WTC11 (cell line): ENCODE data around the gene PMP22.

ENCODE experiments used
- CTCF ChIP-seq: fragments of 200-600 bp; IDR thresholded peaks from 2 replicates; pipeline ENCODE4 v1.8.0; 2022; ENCODE audit warnings: antibody characterized with exemption
- E2F1 ChIP-seq: sonication (generic); formaldehyde crosslinking; IDR thresholded peaks from 2 replicates; pipeline ENCODE4 v1.8.0; 2022; ENCODE audit warnings: mild to moderate bottlenecking, missing genetic modification reagents
- FOXJ3 ChIP-seq: sonication (generic); formaldehyde crosslinking; IDR thresholded peaks from 2 replicates; pipeline ENCODE4 v1.9.0; 2021; ENCODE audit warnings: missing genetic modification reagents, mild to moderate bottlenecking, borderline replicate concordance
- FOXK1 ChIP-seq: sonication (generic); formaldehyde crosslinking; IDR thresholded peaks from 2 replicates; pipeline ENCODE4 v1.8.0; 2022; ENCODE audit warnings: mild to moderate bottlenecking, moderate library complexity, missing genetic modification reagents
- JUN ChIP-seq: sonication (generic); formaldehyde crosslinking; IDR thresholded peaks from 2 replicates; pipeline ENCODE4 v1.8.0; 2023; ENCODE audit warnings: mild to moderate bottlenecking, missing genetic modification reagents
- MAX ChIP-seq: sonication (generic); formaldehyde crosslinking; IDR thresholded peaks from 2 replicates; pipeline ENCODE4 v1.8.0; 2022; ENCODE audit warnings: mild to moderate bottlenecking, missing genetic modification reagents
- NR2C2 ChIP-seq: sonication (generic); formaldehyde crosslinking; IDR thresholded peaks from 2 replicates; pipeline ENCODE4 v1.8.0; 2022; ENCODE audit warnings: mild to moderate bottlenecking, missing genetic modification reagents
- SP1 ChIP-seq: sonication (generic); formaldehyde crosslinking; conservative IDR thresholded peaks from 2 replicates; pipeline ENCODE4 v1.8.1; 2022; ENCODE audit warnings: missing genetic modification reagents
- USF2 ChIP-seq: sonication (generic); formaldehyde crosslinking; IDR thresholded peaks from 2 replicates; pipeline ENCODE4 v1.8.1; 2023; ENCODE audit warnings: mild to moderate bottlenecking, missing genetic modification reagents, moderate library complexity
- TF ChIP-seq, protein P1 (sequence below): sonication (generic); formaldehyde crosslinking; IDR thresholded peaks from 2 replicates; pipeline ENCODE4 v1.8.1; 2023; ENCODE audit warnings: mild to moderate bottlenecking, moderate library complexity, missing genetic modification reagents

DNA sequence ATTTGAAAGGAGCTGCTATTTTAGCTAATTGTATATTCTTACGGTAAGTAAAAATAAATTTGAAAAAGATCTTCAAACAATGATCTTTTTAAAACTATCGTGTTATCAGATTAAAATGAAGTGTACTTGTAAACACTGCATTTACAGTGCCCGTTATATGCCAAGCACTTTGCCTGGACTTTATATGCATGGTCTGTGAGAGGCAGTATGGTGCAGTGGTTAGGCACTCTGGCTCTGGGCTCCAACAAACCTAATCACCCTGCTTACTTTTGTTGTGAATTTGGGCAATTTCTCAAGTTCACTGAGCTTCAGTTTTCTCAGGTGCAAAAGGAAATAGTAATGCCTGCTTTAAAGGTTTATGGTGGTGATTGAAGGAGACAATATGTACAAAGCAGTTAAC is 1.4 kb downstream of the PMP22 start:
- TF ChIP-seq, protein P1, sequence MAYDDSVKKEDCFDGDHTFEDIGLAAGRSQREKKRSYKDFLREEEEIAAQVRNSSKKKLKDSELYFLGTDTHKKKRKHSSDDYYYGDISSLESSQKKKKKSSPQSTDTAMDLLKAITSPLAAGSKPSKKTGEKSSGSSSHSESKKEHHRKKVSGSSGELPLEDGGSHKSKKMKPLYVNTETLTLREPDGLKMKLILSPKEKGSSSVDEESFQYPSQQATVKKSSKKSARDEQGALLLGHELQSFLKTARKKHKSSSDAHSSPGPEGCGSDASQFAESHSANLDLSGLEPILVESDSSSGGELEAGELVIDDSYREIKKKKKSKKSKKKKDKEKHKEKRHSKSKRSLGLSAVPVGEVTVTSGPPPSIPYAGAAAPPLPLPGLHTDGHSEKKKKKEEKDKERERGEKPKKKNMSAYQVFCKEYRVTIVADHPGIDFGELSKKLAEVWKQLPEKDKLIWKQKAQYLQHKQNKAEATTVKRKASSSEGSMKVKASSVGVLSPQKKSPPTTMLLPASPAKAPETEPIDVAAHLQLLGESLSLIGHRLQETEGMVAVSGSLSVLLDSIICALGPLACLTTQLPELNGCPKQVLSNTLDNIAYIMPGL (CRISPR knock-in tag): no peak
- TF ChIP-seq SP1 (CRISPR knock-in tag) (no peak), JUN (CRISPR knock-in tag) (no peak), CTCF (no peak), MAX (CRISPR knock-in tag) (no peak), FOXK1 (CRISPR knock-in tag) (no peak), NR2C2 (no peak), E2F1 (CRISPR knock-in tag) (no peak), USF2 (no peak), FOXJ3 (CRISPR knock-in tag) (no peak)
